GM18870 (cell line): ENCODE measurements around the gene CCDC14.
"Not testable (repeated sequence)": the region's sequence is repeated elsewhere in the genome, so short reads cannot be mapped to it uniquely, and the experiment has no call there.

Experiments
- ATAC-seq: cut with Tn5 transposase; IDR thresholded peaks from one replicate; pipeline ENCODE4 v1.9.1; 2021; ENCODE audit warnings: moderate library complexity; ENCODE audit not compliant: unreplicated experiment

CCDC14 gene

GRCh38 chr3:123907720-123908119 lies 53.3 kb downstream of the CCDC14 start:
- ATAC-seq = no peak

GRCh38 chr3:123899300-123899865 lies 61.6 kb downstream of the CCDC14 start:
- ATAC-seq = no peak

- ATAC-seq = no peak
Measured at GRCh38 chr3:123893012-123893411, 68.0 kb downstream of the CCDC14 start.

GRCh38 chr3:123892195-123892594 lies 68.8 kb downstream of the CCDC14 start:
- ATAC-seq = no peak

GRCh38 chr3:123890991-123891390 lies 70.0 kb downstream of the CCDC14 start:
- not testable (repeated sequence) for ATAC-seq

- not testable (repeated sequence) for ATAC-seq
Measured at GRCh38 chr3:123890162-123890561, 70.9 kb downstream of the CCDC14 start.

- no peak for ATAC-seq
Measured at GRCh38 chr3:123884993-123885392, 76.0 kb downstream of the CCDC14 start.

GRCh38 chr3:123884203-123884831 lies 76.7 kb downstream of the CCDC14 start, which contains the start of gene MYLK:
MYLK (minus strand) TSS chr3:123884332; CDS start chr3:123793841, 90,491 bp downstream.
- ATAC-seq = no peak

- ATAC-seq = no peak
Measured at GRCh38 chr3:123883701-123884202, 77.3 kb downstream of the CCDC14 start.

GRCh38 chr3:123883111-123883510 lies 77.9 kb downstream of the CCDC14 start:
- no peak for ATAC-seq

GRCh38 chr3:123881771-123882170 lies 79.3 kb downstream of the CCDC14 start:
- ATAC-seq = no peak

- ATAC-seq = no peak
Measured at GRCh38 chr3:123880998-123881561, 79.9 kb downstream of the CCDC14 start.

GRCh38 chr3:123878807-123879206 lies 82.2 kb downstream of the CCDC14 start:
- no peak for ATAC-seq

GRCh38 chr3:123877965-123878364 lies 83.1 kb downstream of the CCDC14 start:
- no peak for ATAC-seq

- ATAC-seq = no peak
Measured at GRCh38 chr3:123877466-123877865, 83.6 kb downstream of the CCDC14 start.

GRCh38 chr3:123876858-123877257 lies 84.2 kb downstream of the CCDC14 start:
- no peak for ATAC-seq

GRCh38 chr3:123872621-123873020 lies 88.4 kb downstream of the CCDC14 start:
- ATAC-seq = no peak

- no peak for ATAC-seq
Measured at GRCh38 chr3:123871946-123872345, 89.1 kb downstream of the CCDC14 start.

- no peak for ATAC-seq
Measured at GRCh38 chr3:123870033-123870432, 91.0 kb downstream of the CCDC14 start.

- no peak for ATAC-seq
Measured at GRCh38 chr3:123869165-123869564, 91.9 kb downstream of the CCDC14 start.

- no peak for ATAC-seq
Measured at GRCh38 chr3:123864706-123865105, 96.3 kb downstream of the CCDC14 start.
